IPS-NIHi7 (cell line): Measurements from ENCODE around the gene ACP6.
A peak's percentile ranks its signal among the peaks of the same experiment; 100 is the strongest.
"Not testable (repeated sequence)": the region's sequence is repeated elsewhere in the genome, so short reads cannot be mapped to it uniquely, and the experiment has no call there.

ENCODE experiments used
- DNase-seq: peaks from one replicate; pipeline ENCODE4 v3.0.0; 2012; ENCODE audit warnings: mixed read lengths; ENCODE audit errors: extremely low spot score

The ACP6 gene

GRCh38 chr1:147622731-147623130, 47.6 kb downstream of the ACP6 start:
- DNase-seq = no peak

- no peak for DNase-seq
Measured at GRCh38 chr1:147620543-147620942, 49.8 kb downstream of the ACP6 start.

- no peak for DNase-seq
Measured at GRCh38 chr1:147619741-147620140, 50.6 kb downstream of the ACP6 start.

GRCh38 chr1:147618771-147619170, 51.6 kb downstream of the ACP6 start:
- DNase-seq = no peak

GRCh38 chr1:147618077-147618569, 52.2 kb downstream of the ACP6 start:
- no peak for DNase-seq

DNA sequence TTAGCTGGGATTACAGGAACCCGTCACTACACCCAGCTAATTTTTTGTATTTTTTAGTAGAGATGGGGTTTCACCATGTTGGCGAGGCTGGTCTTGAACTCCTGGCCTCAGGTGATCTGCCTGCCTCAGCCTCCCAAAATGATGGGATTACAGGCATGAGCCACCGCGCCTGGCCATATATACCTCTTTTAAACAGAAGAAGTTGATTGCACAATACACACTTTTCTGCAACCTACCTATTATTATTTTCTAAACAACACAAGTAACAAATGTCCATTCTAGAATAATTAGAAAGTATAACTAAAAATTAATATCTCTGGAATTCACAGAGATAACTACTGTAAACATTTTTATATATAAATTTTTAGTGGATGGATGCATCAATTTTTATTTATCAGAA, 55.4 kb downstream of the ACP6 start:
- DNase-seq = not testable (repeated sequence)

DNA sequence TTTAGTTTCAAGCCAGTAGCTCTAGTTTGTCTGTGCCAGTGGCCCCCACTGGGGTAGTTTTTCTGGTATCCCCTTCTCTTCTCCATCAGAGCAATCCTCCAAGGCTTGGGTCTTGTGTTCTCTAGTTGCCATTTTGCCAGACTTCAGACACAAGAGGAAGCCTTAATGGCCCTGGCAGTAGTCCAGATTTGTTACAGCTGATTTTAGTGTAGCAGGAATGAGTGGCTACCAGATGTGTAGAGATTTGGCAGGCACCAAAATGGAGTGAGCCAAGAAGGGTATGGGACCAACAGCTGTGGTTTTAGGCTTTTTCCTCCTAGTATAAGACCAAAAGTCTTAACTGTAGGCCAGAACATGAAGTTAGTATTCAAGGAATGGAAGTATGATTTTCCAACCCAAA, 56.8 kb downstream of the ACP6 start:
- no peak for DNase-seq

DNA sequence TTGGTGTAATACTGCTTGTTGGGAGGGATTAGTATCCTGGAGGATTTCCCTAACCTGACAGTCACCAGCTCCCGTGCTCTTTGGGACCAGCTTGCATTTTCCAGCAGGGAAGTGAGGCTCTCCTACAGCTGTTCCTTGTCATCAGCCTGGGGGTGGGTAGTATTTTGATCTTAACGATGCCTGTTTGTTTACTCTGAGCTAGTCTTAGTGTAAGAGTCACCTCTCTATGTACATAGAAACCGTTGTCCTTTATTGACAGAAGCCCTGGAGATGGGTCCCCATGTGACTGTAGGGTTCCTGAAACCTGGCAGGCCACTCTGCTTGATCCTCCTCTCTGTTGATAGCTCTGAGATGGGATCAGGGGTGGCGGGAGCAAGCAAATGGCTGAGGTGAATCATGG, 58.0 kb downstream of the ACP6 start:
- DNase-seq = no peak

- no peak for DNase-seq
Measured at GRCh38 chr1:147611586-147611985, 58.7 kb downstream of the ACP6 start.

GRCh38 chr1:147611021-147611426, 59.3 kb downstream of the ACP6 start:
- no peak for DNase-seq

- DNase-seq = no peak
Measured at GRCh38 chr1:147609358-147609757, 61.0 kb downstream of the ACP6 start.

GRCh38 chr1:147608596-147608995, 61.7 kb downstream of the ACP6 start:
- no peak for DNase-seq

DNA sequence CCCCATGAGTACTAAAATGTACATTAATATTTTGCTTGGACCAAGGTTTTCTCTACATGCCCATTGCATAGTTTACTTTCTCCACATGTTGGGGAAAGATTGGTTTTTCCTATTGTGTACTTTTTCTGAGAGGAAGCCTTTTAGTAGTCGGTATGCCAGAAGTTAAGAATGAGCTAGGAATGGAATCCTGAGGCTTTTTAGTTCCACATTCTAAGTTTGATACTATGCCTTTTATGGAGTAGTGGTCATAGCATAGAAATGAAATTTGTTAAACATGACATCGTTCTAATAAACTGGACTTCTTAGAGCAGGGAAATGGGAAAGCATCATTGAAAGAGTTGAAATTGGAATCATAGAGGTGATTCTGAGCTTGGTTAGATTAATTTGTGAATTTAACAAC, 64.7 kb downstream of the ACP6 start:
- no peak for DNase-seq

DNA sequence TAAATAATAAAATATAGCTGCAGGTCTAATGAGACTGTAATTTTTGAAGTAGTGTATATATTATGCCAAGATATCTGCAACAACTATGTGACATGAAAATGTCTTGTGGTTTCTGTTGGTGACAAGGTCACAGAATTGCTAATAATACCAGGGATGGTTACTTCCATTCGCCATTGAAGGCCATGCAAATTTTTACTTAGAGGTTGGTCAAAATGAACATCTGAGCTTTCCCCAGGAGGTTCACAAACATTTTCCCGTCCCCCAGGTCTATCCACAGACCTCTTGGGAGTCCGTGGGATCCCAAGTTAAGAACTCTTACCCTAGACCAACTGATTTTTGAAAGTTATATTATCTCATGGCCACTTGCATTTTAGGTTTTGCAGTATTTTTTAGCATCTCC, 66.3 kb downstream of the ACP6 start:
- no peak for DNase-seq

DNA sequence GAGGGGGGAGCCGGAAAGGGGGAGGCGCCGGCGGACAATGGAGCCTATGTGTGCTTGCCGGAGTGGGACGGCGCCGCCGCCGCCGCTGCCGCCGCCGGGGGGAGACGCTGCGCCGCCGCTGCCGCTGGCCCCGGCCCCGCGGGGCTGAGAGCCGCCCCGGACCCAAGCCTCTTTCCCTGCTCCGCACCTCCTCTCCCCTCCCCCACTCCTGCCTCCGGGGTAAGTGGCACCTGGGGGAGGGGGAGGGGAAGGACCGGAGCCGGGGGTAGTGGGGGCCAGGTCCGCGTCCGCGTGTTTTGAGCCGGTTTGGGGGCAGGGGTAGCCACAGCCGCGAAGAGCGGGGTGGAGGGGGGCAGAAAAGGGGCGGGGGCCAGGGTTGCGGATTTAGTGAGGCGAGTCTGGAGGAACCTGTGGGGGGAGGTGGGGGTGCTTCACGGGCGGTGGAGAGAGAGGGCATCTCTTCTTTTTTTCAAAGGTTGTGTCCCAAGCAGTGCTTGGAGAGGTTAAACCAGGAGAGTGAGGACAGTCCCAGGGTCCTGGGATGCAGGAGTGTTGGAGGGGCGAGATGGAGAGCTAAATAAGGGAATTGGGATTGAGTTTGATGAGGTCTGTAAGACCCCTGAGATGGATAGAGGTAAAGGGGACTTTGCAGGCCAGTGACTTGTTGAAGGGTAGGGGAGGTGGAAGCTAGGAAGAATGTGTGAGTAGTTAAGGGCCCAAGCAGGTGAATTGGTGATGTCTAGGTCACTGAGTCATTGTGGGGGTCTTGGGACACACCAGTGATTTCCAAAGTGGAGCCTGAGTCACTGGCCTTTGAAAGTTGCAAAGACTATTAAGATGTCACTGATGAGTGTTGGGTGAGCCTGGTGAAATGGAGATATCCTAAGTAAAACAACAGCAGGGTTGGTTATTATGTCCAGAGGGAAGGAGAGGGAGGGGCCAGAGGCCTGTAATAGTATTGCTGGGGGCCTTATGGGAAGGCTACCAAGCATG, 69.9 kb downstream of the ACP6 start:
- DNase-seq = peak; percentile 19

- DNase-seq = peak; percentile 92
Measured at GRCh38 chr1:147599362-147600118, 70.8 kb downstream of the ACP6 start.

DNA sequence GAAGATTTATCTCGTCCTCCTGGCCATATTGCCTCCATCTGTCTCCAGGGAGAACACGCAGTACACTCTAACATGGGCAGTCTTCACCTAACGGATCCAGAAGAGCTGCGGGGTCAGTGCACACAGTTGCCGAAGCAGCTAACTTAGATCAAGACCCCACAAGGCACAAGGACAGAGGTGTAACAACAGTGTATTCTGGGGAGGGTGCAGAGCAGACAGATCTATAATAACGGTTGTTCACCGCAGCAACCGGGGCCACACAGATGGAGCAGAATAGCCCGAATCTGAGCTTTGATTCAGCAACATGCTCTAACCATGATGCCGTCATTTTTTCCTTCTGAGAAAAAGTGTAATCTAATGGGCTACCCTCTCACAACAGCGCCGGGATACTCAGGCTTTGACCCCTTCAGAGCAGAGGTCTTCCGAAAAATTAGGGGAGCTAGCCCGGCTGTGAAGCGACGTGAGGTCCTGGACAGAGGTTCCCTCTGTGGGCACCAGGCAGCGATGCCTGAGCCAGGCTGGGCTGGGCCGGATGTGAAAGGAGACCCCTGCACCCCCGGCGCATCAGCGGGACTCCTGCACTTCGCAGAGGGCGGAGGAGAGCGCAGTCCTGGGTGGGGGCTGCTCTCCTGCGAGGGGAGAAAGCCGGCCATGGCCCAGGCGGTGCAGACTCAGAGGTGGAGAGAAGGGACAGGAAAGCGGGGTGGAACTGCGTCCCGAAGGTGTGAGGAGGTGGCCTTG, 71.5 kb downstream of the ACP6 start:
- DNase-seq = no peak

DNA sequence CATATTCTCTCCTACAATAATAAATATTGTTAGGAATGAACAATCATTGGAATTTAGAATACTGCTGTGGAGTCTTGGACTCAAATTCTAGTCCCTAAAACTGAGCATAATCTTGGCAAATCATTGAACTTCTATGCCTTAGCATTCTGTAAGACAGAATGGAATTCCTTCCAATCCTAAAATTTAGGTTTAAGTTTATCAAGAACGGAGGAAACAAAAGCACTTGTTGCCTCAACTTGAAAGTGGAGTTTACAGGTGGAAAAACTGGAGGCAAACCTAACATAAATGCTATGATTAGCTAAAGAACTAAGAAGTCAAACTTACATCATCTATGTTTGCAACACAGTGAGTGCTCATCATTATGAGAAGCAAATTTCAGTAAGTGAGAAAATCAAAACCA, 73.3 kb downstream of the ACP6 start:
- no peak for DNase-seq
